D341Med (cell line): Measurements from ENCODE around the gene P3R3URF.

ENCODE experiments used
- DNase-seq: peaks from one replicate; pipeline ENCODE4 v3.0.0; 2012; ENCODE audit warnings: low spot score

The P3R3URF gene

DNA sequence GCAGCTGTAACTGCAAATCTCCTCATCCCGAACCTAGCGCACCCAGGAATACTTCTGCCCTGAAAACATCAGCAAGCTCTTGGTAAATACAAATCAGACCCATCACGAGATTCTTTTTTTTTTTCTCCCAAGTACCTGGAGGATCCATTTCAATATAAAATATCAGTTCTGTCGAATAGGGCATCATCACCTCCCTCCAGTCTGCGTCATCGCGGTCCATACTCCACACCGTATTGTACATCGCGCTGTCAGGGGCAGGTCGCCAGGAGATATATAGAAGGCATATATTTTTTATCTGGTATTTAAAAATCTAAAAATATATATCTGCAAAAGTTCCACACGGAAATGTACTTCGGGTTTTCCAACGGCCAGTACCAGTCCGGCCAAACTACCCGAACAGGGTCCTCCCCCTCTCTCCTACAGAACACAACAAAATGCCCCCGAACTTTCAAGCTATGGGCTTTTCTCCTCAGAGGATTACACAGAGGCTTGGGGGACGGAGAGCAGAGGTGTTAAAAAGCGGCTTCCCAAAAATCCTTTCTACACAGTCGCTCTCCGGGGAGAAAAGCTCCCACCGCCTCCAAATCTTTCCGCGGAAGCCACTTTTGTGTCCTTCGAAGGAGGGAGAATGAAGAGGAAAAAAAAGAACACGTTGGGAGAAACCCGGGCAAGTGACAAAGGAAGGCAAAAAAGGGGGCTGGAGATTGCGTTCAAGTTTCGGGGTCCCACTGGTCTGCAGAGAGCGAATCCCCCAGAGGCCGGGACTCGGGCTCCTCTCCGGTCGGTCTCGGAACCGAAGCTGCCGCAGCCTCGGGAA lies 44.4 kb downstream of the P3R3URF start:
- DNase-seq, result peak; percentile 25

- DNase-seq, result no peak
These were observed 45.2 kb downstream of the P3R3URF start for GRCh38 chr1:46131093-46131492.

DNA sequence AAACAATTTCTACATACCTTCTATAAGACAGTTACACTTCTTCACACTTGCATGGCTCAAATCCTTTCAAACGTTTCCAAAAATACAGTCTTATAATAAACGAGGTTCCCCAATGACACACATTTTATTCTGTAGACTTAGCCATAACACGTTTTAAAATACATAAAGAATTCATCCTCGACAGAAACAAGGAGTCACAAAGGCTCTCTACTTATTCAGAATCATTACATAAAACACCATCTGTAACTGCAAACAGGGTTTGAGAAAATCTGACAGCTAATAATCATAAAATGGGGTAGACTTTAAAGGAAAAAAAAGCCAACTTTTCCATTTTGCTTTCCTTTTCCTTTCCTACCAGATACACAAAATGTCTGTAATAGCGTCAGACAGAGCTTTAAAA lies 45.7 kb downstream of the P3R3URF start:
- DNase-seq, result no peak

GRCh38 chr1:46130121-46130520 lies 46.2 kb downstream of the P3R3URF start:
- no peak for DNase-seq

DNA sequence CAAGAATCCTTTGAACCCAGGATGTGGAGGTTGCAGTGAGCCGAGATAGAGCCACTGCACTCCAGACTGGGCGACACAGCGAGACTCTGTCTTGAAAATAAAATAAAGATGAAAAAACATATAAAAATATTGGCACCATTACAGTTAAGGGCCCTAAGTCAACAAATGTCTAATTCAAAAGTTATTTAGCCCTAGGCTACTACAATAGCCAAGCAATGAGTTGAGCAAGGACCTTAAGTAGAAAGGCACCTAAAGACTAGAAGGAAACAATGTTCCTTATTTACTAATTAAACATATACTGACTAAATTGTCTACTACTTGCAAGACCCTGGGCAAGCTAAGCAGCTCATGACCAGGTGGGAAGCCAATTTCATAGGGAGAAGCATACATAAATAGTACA lies 47.9 kb downstream of the P3R3URF start:
- no peak for DNase-seq
